H9 (cell line): ENCODE data around the gene SLC44A1. TPM values are rescaled to one million over a fixed set of nuclear protein-coding genes. Genes with fewer than 3 reads are reported as not detected.

ENCODE experiments used
- DNase-seq: peaks from one replicate; pipeline ENCODE4 v3.0.0-alpha.2; 2017
- H2AFZ ChIP-seq: one replicate; pipeline ENCODE4 v1.6.1; 2013; ENCODE audit warnings: mild to moderate bottlenecking, low read length, control low read depth, moderate library complexity
- H2AK5ac ChIP-seq: 2 replicates; pipeline ENCODE4 v1.6.1; 2013; ENCODE audit warnings: low read length, control low read depth, mixed read lengths; ENCODE audit not compliant: insufficient read length
- H2BK120ac ChIP-seq: one replicate; pipeline ENCODE4 v1.6.1; 2013; ENCODE audit warnings: low read depth, mild to moderate bottlenecking, low read length, control low read depth, inconsistent platforms; ENCODE audit not compliant: poor library complexity, severe bottlenecking
- H2BK12ac ChIP-seq: 2 replicates; pipeline ENCODE4 v1.6.1; 2013; ENCODE audit warnings: low read length, control low read depth, mixed read lengths, low read depth; ENCODE audit not compliant: insufficient read length
- H2BK15ac ChIP-seq: 2 replicates; pipeline ENCODE4 v1.6.1; 2013; ENCODE audit warnings: low read depth, low read length, control low read depth
- H2BK20ac ChIP-seq: one replicate; pipeline ENCODE4 v1.6.1; 2013; ENCODE audit warnings: low read depth, mild to moderate bottlenecking, low read length, control low read depth, inconsistent platforms; ENCODE audit not compliant: poor library complexity, severe bottlenecking
- H2BK5ac ChIP-seq: 2 replicates; pipeline ENCODE4 v1.6.1; 2013; ENCODE audit warnings: low read length, control low read depth, mixed read lengths; ENCODE audit not compliant: insufficient read length
- H3K14ac ChIP-seq: 2 replicates; pipeline ENCODE4 v1.6.1; 2013; ENCODE audit warnings: low read length, control low read depth; ENCODE audit not compliant: insufficient read depth
- H3K18ac ChIP-seq: 2 replicates; pipeline ENCODE4 v1.6.1; 2013; ENCODE audit warnings: low read depth, mild to moderate bottlenecking, mixed read lengths, low read length, control low read depth; ENCODE audit not compliant: insufficient read length
- H3K23ac ChIP-seq: 2 replicates; pipeline ENCODE4 v1.6.1; 2013; ENCODE audit warnings: low read length, control low read depth, mixed read lengths, low read depth; ENCODE audit not compliant: insufficient read length
- H3K23me2 ChIP-seq: 2 replicates; pipeline ENCODE4 v1.6.1; 2013; ENCODE audit warnings: low read depth, mild to moderate bottlenecking, mixed read lengths, low read length, control low read depth; ENCODE audit not compliant: insufficient read length, poor library complexity, severe bottlenecking
- H3K27ac ChIP-seq: 2 replicates; pipeline ENCODE4 v1.5.1; 2013; ENCODE audit warnings: low read length, control low read depth, mixed read lengths, low read depth; ENCODE audit not compliant: insufficient read length
- H3K27me3 ChIP-seq: 2 replicates; pipeline ENCODE4 v1.6.1; 2013; ENCODE audit warnings: low read length, control low read depth, inconsistent platforms; ENCODE audit not compliant: insufficient read depth
- H3K4ac ChIP-seq: 2 replicates; pipeline ENCODE4 v1.6.1; 2013; ENCODE audit warnings: low read depth, mild to moderate bottlenecking, control low read depth, inconsistent platforms, low read length, moderate library complexity
- H3K4me1 ChIP-seq: 2 replicates; pipeline ENCODE4 v1.6.1; 2013; ENCODE audit warnings: low read length, control low read depth, inconsistent platforms; ENCODE audit not compliant: insufficient read depth
- H3K4me2 ChIP-seq: 2 replicates; pipeline ENCODE4 v1.6.1; 2013; ENCODE audit warnings: low read length, control low read depth, mixed read lengths; ENCODE audit not compliant: insufficient read length, insufficient read depth
- H3K56ac ChIP-seq: 2 replicates; pipeline ENCODE4 v1.6.1; 2013; ENCODE audit warnings: low read depth, mild to moderate bottlenecking, mixed read lengths, low read length, control low read depth; ENCODE audit not compliant: insufficient read length
- H3K79me1 ChIP-seq: 2 replicates; pipeline ENCODE4 v1.6.1; 2013; ENCODE audit warnings: low read depth, mild to moderate bottlenecking, moderate library complexity, low read length, control low read depth, inconsistent platforms; ENCODE audit not compliant: insufficient read depth, poor library complexity, severe bottlenecking
- H3K79me2 ChIP-seq: 2 replicates; pipeline ENCODE4 v1.6.1; 2013; ENCODE audit warnings: low read length, control low read depth, inconsistent platforms; ENCODE audit not compliant: insufficient read depth
- H3K9ac ChIP-seq: 2 replicates; pipeline ENCODE4 v1.6.1; 2013; ENCODE audit warnings: low read length, control low read depth, mixed read lengths; ENCODE audit not compliant: insufficient read length; ENCODE audit errors: extremely low read depth
- H3K9me3 ChIP-seq: one replicate; pipeline ENCODE4 v1.6.1; 2013; ENCODE audit warnings: low read depth, low read length, inconsistent platforms; ENCODE audit not compliant: control insufficient read depth
- H3T11ph ChIP-seq: one replicate; pipeline ENCODE4 v1.6.1; 2013; ENCODE audit warnings: mild to moderate bottlenecking, low read length, control low read depth, inconsistent platforms
- H4K20me1 ChIP-seq: one replicate; pipeline ENCODE4 v1.6.1; 2013; ENCODE audit not compliant: control insufficient read depth, insufficient read length, insufficient read depth
- H4K5ac ChIP-seq: 2 replicates; pipeline ENCODE4 v1.6.1; 2013; ENCODE audit warnings: low read depth, mild to moderate bottlenecking, mixed read lengths, low read length, control low read depth; ENCODE audit not compliant: insufficient read length
- H4K8ac ChIP-seq: replicated peaks from 2 replicates; pipeline ENCODE4 v1.6.1; 2013; ENCODE audit warnings: low read length, control low read depth, mixed read lengths, low read depth; ENCODE audit not compliant: insufficient read length
- H4K91ac ChIP-seq: 2 replicates; pipeline ENCODE4 v1.6.1; 2013; ENCODE audit warnings: low read depth, mild to moderate bottlenecking, moderate library complexity, mixed read lengths, low read length, control low read depth; ENCODE audit not compliant: insufficient read length
- H3K27ac Mint-ChIP-seq, 3 experiments: 2 replicates in 2 of 3; 3 replicates in 1 of 3; pipeline ENCODE4 v1.8.0; 2020 to 2021; ENCODE audit warnings: mixed read lengths in 3 of 3, mild to moderate bottlenecking in 1 of 3, moderate library complexity in 1 of 3
- H3K27me3 Mint-ChIP-seq: 2 replicates; pipeline ENCODE4 v1.8.0; 2021; ENCODE audit warnings: low read depth, mild to moderate bottlenecking, moderate library complexity, mixed read lengths
- H3K36me3 Mint-ChIP-seq, 3 experiments: 2 replicates in 2 of 3; 3 replicates in 1 of 3; pipeline ENCODE4 v1.8.0; 2020 to 2021; ENCODE audit warnings: low read depth in 3 of 3, mixed read lengths in 3 of 3; ENCODE audit not compliant: insufficient read depth in 1 of 3
- H3K4me1 Mint-ChIP-seq, 2 experiments: 2 replicates each; pipeline ENCODE4 v1.8.0; 2020; ENCODE audit warnings: mixed read lengths in 2 of 2
- H3K4me3 Mint-ChIP-seq, 2 experiments: 2 replicates in 1 of 2; 3 replicates in 1 of 2; pipeline ENCODE4 v1.8.0; 2020 to 2021; ENCODE audit warnings: mild to moderate bottlenecking in 2 of 2, mixed read lengths in 2 of 2, moderate library complexity in 1 of 2
- H3K9me3 Mint-ChIP-seq, 2 experiments: 2 replicates in 1 of 2; 3 replicates in 1 of 2; pipeline ENCODE4 v1.8.0; 2020; ENCODE audit warnings: mild to moderate bottlenecking in 2 of 2, mixed read lengths in 2 of 2, moderate library complexity in 1 of 2
- WGBS: extraction: QIAGEN DNeasy Blood & Tissue Kit; methylation state at CpG from one replicate; pipeline ENCODE4 v1.1.7; 2013; ENCODE audit warnings: missing lambda C conversion rate, low lambda C conversion rate, mixed read lengths; ENCODE audit not compliant: insufficient read length; ENCODE audit errors: extremely low coverage; 5-methylcytosine and 5-hydroxymethylcytosine counted together
- total RNA-seq: library from RNA; stranded (reverse); gene quantifications from 2 replicates; pipeline ENCODE4 v1.2.1, GENCODE V29; 2021
- TF ChIP-seq, protein P1 (sequence below): fragments of 200-600 bp; sonication (generic); conservative IDR thresholded peaks from 3 replicates; pipeline ENCODE4 v1.8.0; 2021; ENCODE audit warnings: antibody characterized with exemption, mild to moderate bottlenecking

The SLC44A1 gene
- total RNA-seq, 1 experiment from 2014 or later, result 60.7 TPM

DNA sequence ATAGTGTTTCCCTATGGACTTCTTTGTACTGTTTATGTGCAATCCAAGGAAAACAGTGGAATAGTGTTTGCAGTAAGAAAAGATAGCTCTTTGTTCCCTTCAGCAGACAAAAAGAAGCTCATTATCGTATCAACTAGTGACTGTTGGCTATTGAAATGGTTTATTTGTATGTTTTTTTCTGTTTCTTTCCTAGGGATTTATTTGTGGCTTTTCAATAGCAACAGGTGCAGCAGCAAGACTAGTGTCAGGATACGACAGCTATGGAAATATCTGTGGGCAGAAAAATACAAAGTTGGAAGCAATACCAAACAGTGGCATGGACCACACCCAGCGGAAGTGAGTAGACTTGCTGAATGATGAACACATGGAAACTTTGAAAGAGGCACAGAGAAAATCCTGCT, 65.1 kb downstream of the SLC44A1 start:
- H3K56ac ChIP-seq, result no peak overlapping the region
- no peak overlapping the region for H2BK120ac ChIP-seq

More for the DNA sequence above, 65.1 kb downstream of the SLC44A1 start:
- Mint-ChIP-seq H3K27ac (peak overlapping the region in 1 of 3 experiments; percentile 32; a peak in 2 of 7 replicates), H3K27me3 (no peaks in the 10 kb centered on the region), H3K4me1 (peaks cover 34 to 39% of the 10 kb centered on the region in 2 experiments), H3K36me3 (peaks cover 0 to 7% (median 4%) of the 10 kb centered on the region in 3 experiments; a peak in 1 of 7 replicates), H3K9me3 (no peaks in the 10 kb centered on the region), H3K4me3 (no peak overlapping the region)
- no peak overlapping the region for H3T11ph ChIP-seq
- H3K18ac ChIP-seq, result no peak overlapping the region
- no peak overlapping the region for H3K4ac ChIP-seq
- no peaks in the 10 kb centered on the region for H4K20me1 ChIP-seq
- H3K27ac ChIP-seq, result no peak overlapping the region
- H2BK5ac ChIP-seq, result no peak overlapping the region
- H3K27me3 ChIP-seq, result no peaks in the 10 kb centered on the region
- H4K5ac ChIP-seq, result no peak overlapping the region
- no peaks in the 10 kb centered on the region for H3K23me2 ChIP-seq
- no peak overlapping the region for H4K91ac ChIP-seq
- H2AFZ ChIP-seq, result no peak overlapping the region
- no peak overlapping the region for H3K9ac ChIP-seq
- no peak overlapping the region for H2BK20ac ChIP-seq
- no CpG with 5 or more reads among the region's 3 CpGs for WGBS
- no peak overlapping the region for H2BK15ac ChIP-seq
- no peak overlapping the region for H3K4me2 ChIP-seq
- no peak overlapping the region for H4K8ac ChIP-seq
- TF ChIP-seq, protein P1, sequence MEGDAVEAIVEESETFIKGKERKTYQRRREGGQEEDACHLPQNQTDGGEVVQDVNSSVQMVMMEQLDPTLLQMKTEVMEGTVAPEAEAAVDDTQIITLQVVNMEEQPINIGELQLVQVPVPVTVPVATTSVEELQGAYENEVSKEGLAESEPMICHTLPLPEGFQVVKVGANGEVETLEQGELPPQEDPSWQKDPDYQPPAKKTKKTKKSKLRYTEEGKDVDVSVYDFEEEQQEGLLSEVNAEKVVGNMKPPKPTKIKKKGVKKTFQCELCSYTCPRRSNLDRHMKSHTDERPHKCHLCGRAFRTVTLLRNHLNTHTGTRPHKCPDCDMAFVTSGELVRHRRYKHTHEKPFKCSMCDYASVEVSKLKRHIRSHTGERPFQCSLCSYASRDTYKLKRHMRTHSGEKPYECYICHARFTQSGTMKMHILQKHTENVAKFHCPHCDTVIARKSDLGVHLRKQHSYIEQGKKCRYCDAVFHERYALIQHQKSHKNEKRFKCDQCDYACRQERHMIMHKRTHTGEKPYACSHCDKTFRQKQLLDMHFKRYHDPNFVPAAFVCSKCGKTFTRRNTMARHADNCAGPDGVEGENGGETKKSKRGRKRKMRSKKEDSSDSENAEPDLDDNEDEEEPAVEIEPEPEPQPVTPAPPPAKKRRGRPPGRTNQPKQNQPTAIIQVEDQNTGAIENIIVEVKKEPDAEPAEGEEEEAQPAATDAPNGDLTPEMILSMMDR, result no peak
- no peak for DNase-seq
- H3K79me2 ChIP-seq, result 0 out of 2 replicates have a peak, but pooled peaks cover 1% of the 10 kb centered on the region
- H3K79me1 ChIP-seq, result no peaks in the 10 kb centered on the region
- H3K23ac ChIP-seq, result no peak overlapping the region
- H2AK5ac ChIP-seq, result no peak overlapping the region
- H3K9me3 ChIP-seq, result no peaks in the 10 kb centered on the region
- peaks cover 3% of the 10 kb centered on the region; the same call in 1 of the 2 replicates for H3K4me1 ChIP-seq
- H3K14ac ChIP-seq, result no peak overlapping the region
- H2BK12ac ChIP-seq, result no peak overlapping the region
